Smooth muscle cell (in vitro differentiated cells): ENCODE measurements around the gene DAPL1. TPM values are rescaled to one million over a fixed set of nuclear protein-coding genes. Genes with fewer than 3 reads are reported as not detected.
A peak's percentile ranks its signal among the peaks of the same experiment; 100 is the strongest.

Experiments
- DNase-seq: peaks from one replicate; lab custom pipeline; 2025; ENCODE audit not compliant: unreplicated experiment; lab: John Stamatoyannopoulos, UW
- H2AFZ ChIP-seq: fragments of 200-600 bp; sonication (generic); 2 replicates; pipeline ENCODE4 v1.6.0; 2016; ENCODE audit warnings: antibody characterized with exemption, low read depth, mild to moderate bottlenecking
- H3F3A ChIP-seq: fragments of 200-600 bp; sonication (generic); 2 replicates; pipeline ENCODE4 v1.6.0; 2017; ENCODE audit warnings: antibody characterized with exemption, low read depth
- H3K27ac ChIP-seq: fragments of 200-600 bp; sonication (generic); 2 replicates; pipeline ENCODE4 v1.5.1; 2016; ENCODE audit warnings: low read depth, mild to moderate bottlenecking
- H3K27me3 ChIP-seq: fragments of 200-600 bp; sonication (generic); 2 replicates; pipeline ENCODE4 v1.6.1; 2016; ENCODE audit warnings: low read depth, mild to moderate bottlenecking
- H3K36me3 ChIP-seq: fragments of 200-600 bp; sonication (generic); 2 replicates; pipeline ENCODE4 v1.5.1; 2016; ENCODE audit warnings: low read depth
- H3K4me1 ChIP-seq: fragments of 200-600 bp; sonication (generic); 2 replicates; pipeline ENCODE4 v1.5.1; 2016; ENCODE audit warnings: low read depth
- H3K4me2 ChIP-seq: fragments of 200-600 bp; sonication (generic); 2 replicates; pipeline ENCODE4 v1.6.0; 2016; ENCODE audit warnings: mild to moderate bottlenecking
- H3K4me3 ChIP-seq: fragments of 200-600 bp; sonication (generic); 2 replicates; pipeline ENCODE4 v1.5.1; 2016; ENCODE audit warnings: mild to moderate bottlenecking
- H3K79me2 ChIP-seq: fragments of 200-600 bp; sonication (generic); 2 replicates; pipeline ENCODE4 v1.6.0; 2016; ENCODE audit warnings: low read depth, mild to moderate bottlenecking
- H3K9ac ChIP-seq: fragments of 200-600 bp; sonication (generic); 2 replicates; pipeline ENCODE4 v1.6.0; 2016; ENCODE audit warnings: low read depth
- H3K9me3 ChIP-seq: fragments of 200-600 bp; sonication (generic); replicated peaks from 2 replicates; pipeline ENCODE4 v1.5.1; 2016; ENCODE audit warnings: low read depth
- H4K20me1 ChIP-seq: fragments of 200-600 bp; sonication (generic); 2 replicates; pipeline ENCODE4 v1.6.0; 2016; ENCODE audit warnings: low read depth
- CTCF ChIP-seq: fragments of 200-600 bp; sonication (generic); IDR thresholded peaks from 2 replicates; pipeline ENCODE4 v1.5.1; 2017; ENCODE audit warnings: borderline replicate concordance, mild to moderate bottlenecking, antibody characterized with exemption; ENCODE audit not compliant: insufficient read depth, poor library complexity, severe bottlenecking
- WGBS: methylation state at CpG from one replicate; pipeline ENCODE4 v1.1.7; 2016; ENCODE audit warnings: low lambda C conversion rate; 5-methylcytosine and 5-hydroxymethylcytosine counted together
- polyA plus RNA-seq: library from polyadenylated mRNA; unstranded; fragments of >200 nt; fragmentation: Nextera tagmentation; extraction: Ambion mirVana; gene quantifications from 2 replicates; pipeline ENCODE4 v1.2.1, GENCODE V29; 2016
- total RNA-seq: library from RNA; depleted of rRNA; stranded (reverse); fragments of >200 nt; gene quantifications from 2 replicates; pipeline ENCODE4 v1.2.3, GENCODE V29; 2014

DAPL1 gene
- total and polyA plus RNA-seq, 2 experiments from 2014 or later, result not detected

- Histone ChIP-seq H4K20me1 (no peaks in the 10 kb centered on the region), H3K4me3 (no peak overlapping the region), H3F3A (no peaks in the 10 kb centered on the region), H3K9me3 (no peaks in the 10 kb centered on the region), H3K79me2 (no peaks in the 10 kb centered on the region), H2AFZ (no peak overlapping the region), H3K4me2 (no peak overlapping the region), H3K27ac (peak overlapping the region; percentile 75), H3K27me3 (no peaks in the 10 kb centered on the region), H3K4me1 (peaks cover 9% of the 10 kb centered on the region), H3K9ac (peak overlapping the region; percentile 31), H3K36me3 (no peaks in the 10 kb centered on the region)
- TF ChIP-seq CTCF, result no peak
- 62% methylated on average over 10 of the region's 10 CpGs for WGBS
- DNase-seq, result no peak
Measured at GRCh38 chr2:158756976-158757375, 38.1 kb upstream of the DAPL1 start.

- H4K20me1 ChIP-seq, result no peaks in the 10 kb centered on the region
- H3F3A ChIP-seq, result no peaks in the 10 kb centered on the region
- no peaks in the 10 kb centered on the region for H3K9me3 ChIP-seq
- DNase-seq, result no peak
- no peak overlapping the region for H3K4me3 ChIP-seq
- no peak overlapping the region for H3K9ac ChIP-seq
- 94% methylated on average over 1 of the region's 1 CpG for WGBS
- no peaks in the 10 kb centered on the region for H3K36me3 ChIP-seq
- peak overlapping the region; percentile 20 for H3K27ac ChIP-seq
- peaks cover 4% of the 10 kb centered on the region for H3K4me1 ChIP-seq
- no peak overlapping the region for H3K4me2 ChIP-seq
- H3K79me2 ChIP-seq, result no peaks in the 10 kb centered on the region
- no peak overlapping the region for H2AFZ ChIP-seq
- no peaks in the 10 kb centered on the region for H3K27me3 ChIP-seq
- no peak for TF ChIP-seq CTCF
Measured at GRCh38 chr2:158760887-158761286, 34.2 kb upstream of the DAPL1 start.

- no peaks in the 10 kb centered on the region for H3K9me3 ChIP-seq
- peaks cover 4% of the 10 kb centered on the region for H3K4me1 ChIP-seq
- no peaks in the 10 kb centered on the region for H3F3A ChIP-seq
- H3K79me2 ChIP-seq, result no peaks in the 10 kb centered on the region
- H2AFZ ChIP-seq, result no peak overlapping the region
- H3K27ac ChIP-seq, result peak overlapping the region; percentile 68
- TF ChIP-seq CTCF, result no peak
- no peaks in the 10 kb centered on the region for H3K27me3 ChIP-seq
- H3K9ac ChIP-seq, result no peak overlapping the region
- no peaks in the 10 kb centered on the region for H4K20me1 ChIP-seq
- no peaks in the 10 kb centered on the region for H3K36me3 ChIP-seq
- H3K4me3 ChIP-seq, result no peak overlapping the region
- 58% methylated on average over 4 of the region's 4 CpGs for WGBS
- no peak overlapping the region for H3K4me2 ChIP-seq
- no peak for DNase-seq
Measured at GRCh38 chr2:158761621-158762020, 33.5 kb upstream of the DAPL1 start.

- 100% methylated on average over 3 of the region's 3 CpGs for WGBS
- H3K9ac ChIP-seq, result no peak overlapping the region
- TF ChIP-seq CTCF, result no peak
- peak overlapping the region; percentile 68 for H3K27ac ChIP-seq
- peaks cover 4% of the 10 kb centered on the region for H3K4me1 ChIP-seq
- no peaks in the 10 kb centered on the region for H3K27me3 ChIP-seq
- H3F3A ChIP-seq, result no peaks in the 10 kb centered on the region
- no peaks in the 10 kb centered on the region for H3K79me2 ChIP-seq
- H3K36me3 ChIP-seq, result no peaks in the 10 kb centered on the region
- no peaks in the 10 kb centered on the region for H4K20me1 ChIP-seq
- no peaks in the 10 kb centered on the region for H3K9me3 ChIP-seq
- no peak overlapping the region for H2AFZ ChIP-seq
- DNase-seq, result no peak
- no peak overlapping the region for H3K4me2 ChIP-seq
- no peak overlapping the region for H3K4me3 ChIP-seq
Measured at GRCh38 chr2:158762336-158762735, 32.8 kb upstream of the DAPL1 start.
